ENCODE measurements around the gene LSS. TPM values are rescaled to one million over a fixed set of nuclear protein-coding genes. Genes with fewer than 3 reads are reported as not detected.

Gene LSS
- total and polyA plus RNA-seq, 8 donors = 16.1 to 34.1 (median 25.2) TPM

DNA sequence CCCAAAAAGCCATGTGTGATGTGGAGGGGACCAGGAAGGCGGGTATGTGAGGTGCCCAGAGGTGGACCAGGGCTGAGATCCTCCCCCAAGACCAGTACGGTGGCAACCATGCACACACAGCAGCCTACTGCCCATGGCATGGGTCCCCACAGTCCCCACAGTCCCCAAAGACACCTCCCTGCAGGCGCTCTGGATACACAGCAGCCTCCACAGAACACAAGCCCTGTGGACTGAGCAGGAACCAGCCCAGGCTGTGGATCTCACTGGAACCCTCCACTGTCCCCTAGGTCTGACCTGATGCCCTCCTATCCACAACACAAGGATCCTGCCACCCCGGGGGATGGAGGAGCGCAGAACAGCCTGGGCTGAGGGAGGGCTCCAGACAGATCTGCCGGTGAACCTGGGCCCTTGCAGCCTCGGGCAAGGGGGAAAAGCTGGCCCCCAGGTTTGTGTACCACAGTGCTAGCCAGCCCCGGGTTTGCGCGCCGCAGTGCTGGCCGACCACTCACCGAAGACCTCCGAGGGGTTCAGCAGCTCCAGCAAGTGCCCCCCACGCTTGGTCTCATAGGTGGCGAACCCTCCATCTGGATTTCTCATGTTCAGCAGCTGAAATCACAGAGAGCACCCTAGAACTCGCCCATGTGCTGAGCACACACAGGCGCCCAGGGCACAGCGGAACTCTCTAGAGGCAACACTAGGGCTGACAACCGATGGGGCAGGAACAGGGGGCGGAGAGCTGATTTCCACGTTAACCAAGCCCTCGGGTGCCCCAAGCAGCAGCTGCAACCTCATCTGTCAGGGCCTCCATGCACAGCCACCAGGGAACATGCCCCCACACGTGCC, 22.2 kb downstream of the LSS start:
- Histone ChIP-seq H3K4me1 (no peaks in the 10 kb centered on the region), H3K9me3 (no peaks in the 10 kb centered on the region), H3K27me3 (no peaks in the 10 kb centered on the region), H3K36me3 (peaks cover 0 to 11% (median 11%) of the 10 kb centered on the region in 3 donors), H3K4me3 (no peak overlapping the region), H3K27ac (no peak overlapping the region)
- 93 to 95% methylated on average over 24 of the region's 24 CpGs for WGBS, 2 donors
- TF ChIP-seq, protein P1, sequence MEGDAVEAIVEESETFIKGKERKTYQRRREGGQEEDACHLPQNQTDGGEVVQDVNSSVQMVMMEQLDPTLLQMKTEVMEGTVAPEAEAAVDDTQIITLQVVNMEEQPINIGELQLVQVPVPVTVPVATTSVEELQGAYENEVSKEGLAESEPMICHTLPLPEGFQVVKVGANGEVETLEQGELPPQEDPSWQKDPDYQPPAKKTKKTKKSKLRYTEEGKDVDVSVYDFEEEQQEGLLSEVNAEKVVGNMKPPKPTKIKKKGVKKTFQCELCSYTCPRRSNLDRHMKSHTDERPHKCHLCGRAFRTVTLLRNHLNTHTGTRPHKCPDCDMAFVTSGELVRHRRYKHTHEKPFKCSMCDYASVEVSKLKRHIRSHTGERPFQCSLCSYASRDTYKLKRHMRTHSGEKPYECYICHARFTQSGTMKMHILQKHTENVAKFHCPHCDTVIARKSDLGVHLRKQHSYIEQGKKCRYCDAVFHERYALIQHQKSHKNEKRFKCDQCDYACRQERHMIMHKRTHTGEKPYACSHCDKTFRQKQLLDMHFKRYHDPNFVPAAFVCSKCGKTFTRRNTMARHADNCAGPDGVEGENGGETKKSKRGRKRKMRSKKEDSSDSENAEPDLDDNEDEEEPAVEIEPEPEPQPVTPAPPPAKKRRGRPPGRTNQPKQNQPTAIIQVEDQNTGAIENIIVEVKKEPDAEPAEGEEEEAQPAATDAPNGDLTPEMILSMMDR (IDR thresholded peaks at IDR 0.05) = no peak
- FAIRE-seq (no peak), ATAC-seq (no peak), DNase-seq (peak in 2 of 6 donors; percentile 48 to 51)
- intact Hi-C loops (cut with DNase I) = no loop called here

DNA sequence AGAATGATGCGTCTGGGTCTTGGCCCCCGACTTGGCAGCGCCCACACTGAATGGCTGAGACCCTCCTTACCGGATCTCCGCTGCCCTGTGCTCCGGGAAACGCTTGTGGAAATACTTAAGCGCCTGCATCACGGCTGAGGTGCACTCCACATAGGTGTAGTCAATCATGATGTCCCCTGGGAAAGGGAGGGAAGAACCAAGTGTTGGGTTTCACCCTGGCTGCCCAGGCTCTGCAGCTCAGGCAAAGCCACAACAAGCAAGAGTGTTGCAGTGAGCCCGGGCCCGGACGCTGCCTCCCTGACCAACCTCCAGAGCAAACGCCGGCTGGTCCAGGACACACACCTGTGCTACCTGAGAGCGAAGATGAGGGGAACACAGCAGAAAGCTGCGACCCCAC, 22.8 kb downstream of the LSS start:
- TF ChIP-seq, protein P1 (IDR thresholded peaks at IDR 0.05) = no peak
- intact Hi-C loops (cut with DNase I) = no loop called here
- H3K36me3 ChIP-seq = peaks cover 0 to 11% (median 11%) of the 10 kb centered on the region in 3 donors
- no peak overlapping the region for H3K27ac ChIP-seq
- 93 to 95% methylated on average over 16 of the region's 16 CpGs for WGBS, 2 donors
- no peaks in the 10 kb centered on the region for H3K27me3 ChIP-seq
- no peak for ATAC-seq
- no peaks in the 10 kb centered on the region for H3K4me1 ChIP-seq
- FAIRE-seq = no peak
- no peak overlapping the region for H3K4me3 ChIP-seq
- peak in 1 of 6 donors; percentile 27 for DNase-seq
- no peaks in the 10 kb centered on the region for H3K9me3 ChIP-seq

DNA sequence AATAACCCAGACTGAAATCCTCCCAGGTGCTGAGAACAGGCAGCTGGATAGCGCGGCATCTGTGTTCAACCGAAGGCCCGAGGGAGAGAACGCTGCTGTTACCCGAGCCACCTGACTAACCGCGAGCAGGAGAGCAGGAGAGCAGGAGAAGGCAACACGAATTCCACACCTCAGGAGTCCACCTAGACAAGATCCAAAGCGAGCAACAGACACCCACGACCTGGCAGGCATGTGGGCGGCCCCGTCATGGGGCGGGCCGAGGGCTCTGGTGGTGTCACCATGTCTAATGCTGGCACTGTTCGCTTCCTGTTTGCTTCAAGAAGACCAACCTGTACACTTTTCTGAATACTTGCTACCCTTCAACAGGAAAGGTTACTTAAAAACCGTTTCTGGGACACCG, 23.4 kb downstream of the LSS start:
- no peak for FAIRE-seq

DNA sequence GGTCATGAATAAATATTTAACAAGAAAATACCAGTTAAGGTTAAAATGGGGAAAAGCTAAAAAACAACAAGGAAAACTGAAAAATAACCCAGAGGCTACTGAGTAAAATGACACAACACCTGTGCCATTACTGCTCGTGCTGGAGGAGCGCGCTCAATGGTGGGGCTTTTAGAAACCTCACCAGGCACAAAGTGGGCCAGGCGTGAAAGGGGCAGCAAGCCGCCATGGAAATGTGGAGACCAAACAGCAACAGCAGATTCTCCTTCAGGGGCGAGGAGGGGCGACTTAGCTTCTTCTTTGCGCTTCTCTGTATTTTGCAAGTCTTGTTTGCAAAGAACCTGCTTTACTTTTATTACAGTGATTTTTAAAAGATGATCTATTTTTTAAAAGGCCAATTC, 25.4 kb downstream of the LSS start:
- intact Hi-C loops (cut with DNase I) = no loop called here
- TF ChIP-seq, protein P1 (IDR thresholded peaks at IDR 0.05) = no peak
- 96 to 97% methylated on average over 8 of the region's 8 CpGs for WGBS, 2 donors
- Histone ChIP-seq H3K4me1 (no peaks in the 10 kb centered on the region), H3K27me3 (no peaks in the 10 kb centered on the region), H3K9me3 (no peaks in the 10 kb centered on the region), H3K36me3 (peaks cover 0 to 22% (median 11%) of the 10 kb centered on the region in 3 donors), H3K4me3 (no peak overlapping the region), H3K27ac (no peak overlapping the region)
- FAIRE-seq (no peak), DNase-seq (peak in 2 of 6 donors; percentile 12 to 18), ATAC-seq (no peak)

More for the DNA sequence above, 23.4 kb downstream of the LSS start:
- Histone ChIP-seq H3K27me3 (no peaks in the 10 kb centered on the region), H3K27ac (no peak overlapping the region), H3K9me3 (no peaks in the 10 kb centered on the region), H3K4me3 (no peak overlapping the region), H3K36me3 (peaks cover 0 to 12% (median 11%) of the 10 kb centered on the region in 3 donors), H3K4me1 (no peaks in the 10 kb centered on the region)
- no peak for ATAC-seq
- DNase-seq = peak in 2 of 6 donors; percentile 30 to 41
- intact Hi-C loops (cut with DNase I) = no loop called here
- TF ChIP-seq, protein P1 (IDR thresholded peaks at IDR 0.05) = no peak
- 87% methylated on average over 18 of the region's 18 CpGs for WGBS, 2 donors

All from pancreas (tissue), 10 donors.